ENCODE data around the gene VSTM2L.

Gene VSTM2L

DNA sequence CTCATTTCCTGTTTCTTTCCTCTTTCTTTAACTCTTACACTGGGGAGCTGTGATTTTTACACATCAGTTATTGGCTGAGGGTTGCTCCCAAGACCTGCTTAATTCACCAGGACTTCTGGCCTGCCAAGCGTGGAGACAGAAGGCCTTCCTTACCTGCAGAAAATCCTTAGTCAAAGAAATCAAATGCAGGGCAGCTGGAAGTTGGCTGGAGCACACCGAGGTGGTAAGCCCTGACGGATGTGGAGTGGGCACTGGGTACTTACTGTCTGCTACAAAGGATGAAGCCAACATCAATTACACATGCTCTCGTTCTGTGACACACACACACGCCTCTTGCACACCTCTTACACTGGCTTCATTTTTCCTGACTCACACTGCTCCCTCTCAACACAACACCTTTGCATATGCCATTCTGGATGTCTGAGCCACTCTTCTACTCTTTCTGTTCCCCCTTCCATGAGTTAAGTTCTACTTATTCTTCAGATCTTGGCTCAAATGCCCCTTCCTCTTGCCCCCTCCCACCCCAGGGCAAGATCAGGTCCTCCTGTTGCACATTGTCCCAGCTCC lies 68.7 kb downstream of the VSTM2L start:
- no peak for DNase-seq

DNA sequence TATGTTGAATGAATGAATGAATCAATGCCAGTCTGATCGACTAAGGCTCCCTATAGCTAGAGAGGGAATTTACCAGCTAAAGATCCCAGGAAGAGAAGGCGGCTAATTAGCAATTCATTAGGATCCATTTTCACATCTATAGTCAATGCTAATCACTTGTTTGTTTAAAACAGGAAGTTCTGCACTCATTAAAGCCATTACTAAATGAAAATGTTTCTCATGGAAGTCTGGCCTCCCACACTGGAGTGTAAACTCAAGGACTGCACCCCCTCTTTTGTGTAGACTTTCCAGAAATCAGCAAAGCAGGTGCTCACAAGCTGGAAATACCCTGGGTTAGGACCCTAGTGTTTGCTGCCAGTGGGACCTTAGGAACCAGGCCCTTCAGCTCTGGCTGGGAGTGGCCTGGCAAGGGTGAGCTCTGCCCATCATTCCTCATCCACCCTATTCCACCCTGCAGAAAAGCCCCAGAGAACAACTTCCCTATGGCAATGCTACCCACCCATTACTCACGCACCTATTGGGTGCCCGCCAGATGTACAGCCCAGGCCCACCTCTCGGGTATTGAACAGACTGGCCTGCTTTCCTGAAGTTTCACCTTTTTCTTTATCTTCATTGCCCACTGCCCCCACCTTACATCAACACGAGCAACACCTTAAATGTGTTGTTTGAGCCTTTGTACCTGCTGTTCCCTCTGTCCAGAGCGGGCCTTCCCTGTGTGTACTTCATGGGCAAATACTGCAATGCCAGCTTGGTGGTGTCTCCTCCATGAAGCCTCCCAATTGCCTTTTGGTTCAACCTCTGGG lies 69.5 kb downstream of the VSTM2L start:
- DNase-seq: no peak

DNA sequence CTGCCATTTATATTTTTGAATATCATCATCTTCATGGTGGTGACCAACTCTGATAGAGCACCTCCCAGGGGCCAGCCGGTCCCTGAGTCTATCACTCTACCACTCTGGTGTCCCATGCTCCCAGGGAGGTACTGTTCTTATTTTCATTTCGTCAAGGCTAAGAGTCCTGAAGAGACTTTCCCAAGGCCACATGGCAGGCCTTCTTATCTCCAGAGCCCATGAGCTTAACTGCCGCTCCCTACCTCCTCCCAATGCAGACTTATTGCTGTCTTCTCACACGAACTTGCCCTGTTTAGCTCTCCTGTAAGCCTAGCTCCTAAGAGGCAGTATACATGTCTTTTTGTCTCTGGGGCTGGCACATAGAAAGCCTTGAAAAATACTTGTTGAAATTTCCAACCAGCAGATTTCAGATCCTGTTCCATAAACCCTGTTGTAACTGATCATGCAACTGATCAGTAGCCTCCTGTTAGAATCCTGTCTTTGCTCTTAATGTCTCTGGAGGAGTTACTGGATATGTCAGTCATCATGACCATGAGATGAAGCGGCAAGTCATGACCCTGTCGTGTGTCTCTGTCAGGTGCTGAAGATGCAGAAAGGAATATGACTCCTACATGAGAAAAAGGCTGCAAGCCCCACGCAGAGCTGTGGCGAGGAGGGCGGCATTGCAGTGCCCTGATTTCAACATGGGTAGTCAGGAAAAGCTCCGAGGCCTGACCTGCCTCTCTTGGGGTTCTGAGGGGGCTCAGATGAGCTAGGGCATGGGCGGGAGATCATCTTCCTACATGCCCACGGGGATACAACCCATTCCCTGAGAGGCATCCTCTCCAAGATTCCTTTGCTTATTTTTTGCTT lies 70.4 kb downstream of the VSTM2L start:
- no peak for DNase-seq

DNA sequence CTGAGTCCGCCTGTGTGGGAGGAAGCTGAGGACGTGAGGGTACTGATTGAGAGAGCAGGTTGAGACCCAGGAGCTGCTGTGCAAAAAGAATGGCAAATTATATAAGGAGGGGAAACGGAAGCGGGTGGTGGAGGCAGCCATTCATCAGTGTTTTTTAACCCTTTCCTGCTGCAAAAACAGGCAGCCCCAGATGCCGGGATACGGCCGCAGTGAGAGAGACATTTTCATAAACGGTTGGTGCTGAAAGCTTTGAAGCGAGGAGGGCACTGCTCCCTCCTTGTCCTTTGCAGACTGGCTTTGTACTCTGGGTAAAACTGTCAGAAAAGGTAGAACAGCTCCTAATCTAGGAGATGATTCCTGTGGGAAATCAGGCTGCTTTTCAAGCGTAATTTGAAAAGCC lies 74.0 kb downstream of the VSTM2L start:
- DNase-seq: no peak

- no peak for DNase-seq
Measured at GRCh38 chr20:37977338-37977737, 74.4 kb downstream of the VSTM2L start.

DNA sequence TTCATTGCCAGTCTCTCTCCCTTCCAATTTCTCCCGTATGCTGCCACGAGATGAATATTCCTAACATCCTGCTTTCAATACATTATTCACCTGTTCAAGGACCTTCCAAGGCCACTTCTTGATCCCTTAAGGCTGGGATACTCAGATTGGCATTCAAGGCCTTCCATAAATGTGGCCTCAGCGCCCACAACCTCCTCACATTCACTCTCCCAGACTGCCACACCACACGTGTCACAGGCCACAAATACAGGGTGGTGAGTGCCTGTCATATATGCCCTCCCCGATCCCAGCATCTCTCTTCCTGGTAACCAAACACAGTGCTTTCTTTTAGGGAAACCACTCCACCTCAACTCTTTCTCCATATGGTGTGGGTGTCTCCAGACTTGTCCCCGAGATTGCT lies 74.9 kb downstream of the VSTM2L start:
- DNase-seq: no peak

DNA sequence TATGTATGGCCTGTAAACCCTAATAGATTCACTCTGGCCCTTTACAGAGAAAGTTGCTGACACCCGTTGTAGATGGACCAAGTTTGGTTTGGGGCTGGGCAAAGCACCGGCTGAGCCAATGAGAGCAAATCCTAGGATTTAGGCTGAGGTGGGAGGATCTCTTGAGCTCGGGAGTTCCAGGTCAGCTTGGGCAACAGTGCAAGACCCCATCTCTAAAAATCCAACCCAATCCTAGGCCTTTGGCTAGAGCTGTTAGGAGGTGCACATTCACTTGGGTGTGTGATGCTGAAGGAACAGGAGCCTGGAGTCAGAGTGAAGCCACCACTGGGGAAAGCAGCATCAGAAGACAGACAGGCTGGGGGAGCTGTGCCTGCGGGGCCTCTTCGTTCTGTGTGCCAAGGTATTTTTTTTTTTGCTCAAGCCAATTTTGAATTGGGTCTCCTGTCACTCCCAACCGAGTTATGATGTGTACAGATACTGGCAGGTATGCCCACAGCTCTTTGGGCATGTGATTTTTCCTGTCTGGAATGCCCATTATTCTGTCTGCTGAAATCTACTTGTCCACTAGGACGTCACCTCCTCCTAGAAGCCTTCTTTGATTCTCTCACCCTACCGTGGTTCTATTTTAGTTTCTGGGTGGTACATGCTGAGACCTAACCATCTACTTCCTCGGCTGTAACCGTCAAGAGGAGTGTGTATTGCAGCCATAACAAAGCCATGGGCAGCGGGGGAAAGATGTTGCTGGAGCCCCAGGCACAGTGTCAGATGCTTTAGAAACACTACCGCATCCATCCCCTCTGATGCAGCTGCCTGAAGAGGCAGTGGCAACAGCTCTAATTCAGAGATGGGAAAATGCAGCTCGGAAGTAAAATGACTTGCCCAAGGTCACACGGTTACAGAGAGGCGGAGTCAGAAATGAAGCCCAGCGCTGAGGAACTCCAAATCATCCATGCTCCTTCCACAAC lies 76.4 kb downstream of the VSTM2L start:
- DNase-seq: no peak

DNA sequence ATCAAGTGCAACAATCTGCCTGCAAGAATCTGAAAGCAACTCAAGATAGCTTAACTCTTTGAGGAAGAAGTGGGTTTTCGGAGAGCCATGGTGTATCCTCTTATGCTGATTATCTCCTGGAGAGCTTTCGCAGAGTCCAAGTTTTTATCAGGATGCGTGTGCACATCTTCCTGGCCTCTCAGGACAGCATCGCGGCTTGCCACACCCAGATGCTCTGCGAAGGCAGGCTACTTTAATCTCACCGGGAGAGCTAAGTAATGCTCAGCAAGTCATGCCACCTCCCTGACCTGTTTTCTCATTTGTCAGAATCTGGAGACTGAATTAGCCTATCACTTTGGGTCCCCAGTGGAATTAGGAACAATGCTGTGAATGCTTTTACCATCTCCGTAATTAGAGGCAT lies 77.5 kb downstream of the VSTM2L start:
- DNase-seq: no peak

DNA sequence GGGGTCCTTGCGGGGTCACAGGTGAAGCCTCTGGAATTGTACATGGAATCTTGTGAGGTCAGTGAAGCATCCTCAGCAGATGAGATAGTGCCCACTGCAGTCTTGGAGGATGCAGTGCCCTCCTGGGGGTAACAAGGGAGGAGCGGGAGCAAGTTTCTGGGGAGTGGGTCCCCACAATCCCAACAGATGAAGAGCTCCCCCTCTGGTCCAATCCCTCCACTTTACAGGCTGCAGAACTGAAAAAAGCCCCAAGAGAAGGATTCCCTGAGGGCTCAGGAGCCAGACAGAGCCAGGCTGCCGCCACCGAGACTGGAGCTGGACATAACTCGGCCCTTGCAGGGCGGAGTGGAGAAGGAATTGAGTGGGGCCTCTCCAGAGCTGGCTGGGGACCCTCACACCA lies 77.9 kb downstream of the VSTM2L start:
- DNase-seq: no peak

DNA sequence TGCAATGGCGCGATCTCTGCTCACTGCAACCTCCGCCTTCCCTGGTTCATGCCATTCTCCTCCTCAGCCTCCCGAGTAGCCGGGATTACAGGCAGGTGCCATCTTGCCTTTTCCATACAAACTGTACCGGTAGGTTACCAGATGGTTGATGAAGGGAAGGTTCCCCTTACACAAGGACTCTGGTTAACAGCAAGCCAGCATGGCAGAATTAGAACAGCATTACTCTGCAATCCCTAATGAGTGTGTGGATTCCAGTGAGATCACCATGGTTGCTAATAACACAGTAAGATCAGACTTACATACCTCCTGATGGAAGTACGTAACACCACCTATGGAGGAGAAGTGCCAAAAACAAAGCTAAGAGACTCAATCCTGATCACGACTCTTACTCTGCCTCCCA lies 78.6 kb downstream of the VSTM2L start:
- no peak for DNase-seq

DNA sequence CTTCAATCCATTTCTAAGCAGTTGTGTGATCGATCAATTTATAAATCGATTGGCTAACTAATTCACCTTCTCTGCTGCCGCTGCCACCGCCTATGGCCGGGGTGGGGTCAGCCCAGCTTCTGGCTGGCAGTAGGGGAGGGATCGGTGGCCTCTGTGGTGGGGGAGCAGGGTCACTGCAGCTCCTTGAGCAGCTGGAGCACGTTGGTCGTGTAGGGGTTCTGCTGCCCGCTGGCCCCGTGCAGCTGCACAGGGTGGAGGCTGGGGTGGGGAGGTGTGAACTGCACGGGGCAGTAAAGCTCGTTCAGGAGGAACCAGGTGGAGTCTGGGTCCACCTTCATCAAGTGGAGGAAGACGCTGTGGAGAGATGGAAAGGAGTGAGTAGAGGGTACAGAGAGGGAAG lies 80.4 kb downstream of the VSTM2L start:
- DNase-seq: no peak

DNA sequence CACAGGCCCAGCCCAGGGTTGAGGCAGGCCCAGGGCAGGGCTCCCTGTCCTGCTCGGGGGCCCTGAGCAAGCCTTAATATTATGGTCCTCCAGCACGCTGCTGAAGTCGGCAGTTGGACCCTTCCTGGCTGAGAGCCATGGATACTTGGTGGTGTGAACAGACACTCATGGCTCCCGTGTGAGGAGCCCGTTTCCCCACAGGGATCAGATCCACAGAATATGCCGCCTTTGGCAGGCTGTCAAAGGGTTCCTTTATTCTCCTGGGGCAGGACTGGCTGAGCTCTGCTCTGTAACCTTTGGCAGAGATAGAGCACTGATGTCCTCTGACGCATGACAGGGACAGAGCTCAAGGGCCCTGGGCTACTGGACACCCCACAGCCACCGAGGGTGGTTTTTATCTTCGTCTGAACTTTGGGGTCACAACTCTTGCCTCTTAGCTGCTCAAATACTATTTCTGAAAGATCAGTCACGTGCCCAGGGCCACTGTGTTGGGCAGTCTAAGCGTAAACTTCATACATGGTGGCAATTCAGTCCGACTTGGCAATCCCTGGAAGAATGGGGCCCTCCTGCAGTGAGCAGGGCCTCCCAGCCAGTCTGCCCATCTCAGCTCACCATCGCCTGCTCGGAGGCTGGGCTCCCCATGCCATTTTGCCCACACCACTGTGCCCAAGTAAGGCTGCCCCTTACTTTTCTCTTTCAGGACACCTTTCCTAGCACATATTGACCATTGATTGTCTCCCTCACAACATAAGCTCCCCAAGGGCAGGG lies 81.3 kb downstream of the VSTM2L start:
- DNase-seq: no peak

- no peak for DNase-seq
Measured at GRCh38 chr20:37986044-37986858, 83.3 kb downstream of the VSTM2L start.

GRCh38 chr20:37986873-37987601 lies 84.1 kb downstream of the VSTM2L start:
- no peak for DNase-seq

- DNase-seq: no peak
Measured at GRCh38 chr20:37987602-37988290, 84.8 kb downstream of the VSTM2L start.

- no peak for DNase-seq
Measured at GRCh38 chr20:37988306-37988954, 85.5 kb downstream of the VSTM2L start.

DNA sequence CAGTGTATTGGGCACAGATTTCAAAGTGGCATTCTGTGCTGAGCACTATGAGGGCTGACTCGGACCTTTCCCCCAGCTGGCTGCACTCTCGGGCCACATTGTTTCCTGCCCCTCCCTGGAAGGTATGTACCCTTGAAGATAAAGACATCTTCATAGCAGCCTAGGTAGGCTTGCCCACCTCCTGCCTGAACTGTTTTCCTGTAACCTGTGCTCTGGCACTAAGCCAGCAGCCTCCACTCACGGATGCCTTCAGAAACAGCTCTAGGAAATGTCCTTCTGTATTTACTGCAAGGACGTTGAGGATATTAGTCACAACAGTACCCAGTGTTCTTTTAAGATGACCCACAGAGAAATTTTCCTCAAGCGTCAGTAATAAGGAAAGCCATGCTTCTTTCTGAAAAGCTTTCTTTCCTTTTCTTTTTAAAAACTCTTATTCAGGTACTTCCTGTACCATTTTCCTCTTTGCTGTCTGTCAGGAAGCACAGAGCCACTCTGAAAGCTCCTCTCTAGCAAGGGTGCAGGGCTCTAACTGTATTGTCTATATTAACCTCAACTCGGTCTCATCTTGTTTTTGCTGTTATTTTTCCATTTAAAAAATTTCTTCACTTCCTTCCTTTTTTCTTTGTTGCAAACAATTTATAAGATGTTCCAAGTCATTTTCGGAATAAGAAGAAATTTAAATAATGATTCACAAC lies 86.8 kb downstream of the VSTM2L start:
- DNase-seq: no peak

- peak; percentile 17 for DNase-seq
Measured at GRCh38 chr20:37990571-37991151, 87.7 kb downstream of the VSTM2L start.
